GM18951 (cell line): Measurements from ENCODE around the gene DPY19L1.
"Not testable (repeated sequence)": the region's sequence is repeated elsewhere in the genome, so short reads cannot be mapped to it uniquely, and the experiment has no call there.

ENCODE experiments used
- POLR2A ChIP-seq: IDR thresholded peaks from 4 replicates; pipeline ENCODE4 v1.6.1; 2011; ENCODE audit warnings: mild to moderate bottlenecking; ENCODE audit not compliant: insufficient read length, insufficient read depth; ENCODE audit errors: extremely low read depth
- in situ Hi-C: fragments of 300-500 bp; cut with MboI; formaldehyde crosslinking; loops from one replicate; pipeline ENCODE4 v1.12.0; 2022; ENCODE audit warnings: low sequenced_read_pairs, mixed read lengths, inconsistent platforms; ENCODE audit not compliant: unreplicated experiment

The DPY19L1 gene

GRCh38 chr7:34904987-34905386 is 132.3 kb downstream of the DPY19L1 start:
- no peak for TF ChIP-seq POLR2A
- in situ Hi-C loops, result no loop called here

DNA sequence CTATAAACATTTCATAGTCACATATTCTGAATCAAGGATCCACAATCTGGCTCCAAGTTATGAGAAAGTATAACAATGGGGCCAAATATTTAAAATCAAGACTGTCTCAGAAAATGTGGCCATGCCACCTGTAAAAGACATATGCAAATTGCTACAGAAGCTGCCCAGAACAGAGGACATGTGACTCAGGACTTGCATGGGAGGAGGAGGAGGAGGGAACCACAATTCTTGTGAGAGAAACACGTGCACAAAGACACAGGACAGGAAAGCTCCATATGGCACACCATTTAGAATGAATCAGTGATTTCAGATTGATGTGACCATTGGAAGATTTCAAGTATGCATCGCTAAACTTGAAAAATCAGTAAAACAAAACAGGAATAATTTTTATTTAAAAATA is 133.4 kb downstream of the DPY19L1 start:
- in situ Hi-C loops, result not testable (repeated sequence)

GRCh38 chr7:34902182-34902581 is 135.1 kb downstream of the DPY19L1 start:
- in situ Hi-C loops, result no loop called here
- no peak for TF ChIP-seq POLR2A

DNA sequence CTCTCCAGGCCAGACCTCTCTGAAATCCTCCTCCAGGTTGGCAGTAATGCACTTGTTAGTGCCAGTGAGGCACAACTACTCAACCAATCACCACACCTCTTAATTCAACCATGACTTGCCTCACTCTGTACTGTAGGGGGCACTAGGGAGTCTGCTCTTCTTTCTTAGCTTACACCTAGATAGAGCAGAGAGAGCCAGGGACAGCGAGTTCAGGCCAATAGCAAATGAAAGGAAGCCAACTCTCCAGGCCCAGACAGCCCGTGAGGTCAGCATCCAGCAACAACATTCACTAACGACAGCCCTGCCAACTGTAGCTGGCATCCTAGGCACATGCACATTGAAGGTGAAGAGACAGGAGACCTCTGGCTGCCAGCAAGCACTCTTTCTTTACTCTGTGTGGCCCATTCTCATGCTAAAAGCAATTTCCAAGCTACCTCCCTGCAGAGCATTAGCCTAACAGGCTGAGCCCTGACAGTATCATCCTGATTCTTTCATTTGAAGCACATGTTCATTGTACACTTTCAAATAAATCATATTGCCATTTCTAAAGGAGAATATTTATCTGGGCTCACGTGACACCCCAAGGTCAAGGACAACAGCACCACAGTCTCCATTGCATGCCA is 136.3 kb downstream of the DPY19L1 start:
- TF ChIP-seq POLR2A, result no peak
- in situ Hi-C loops, result no loop called here

- no peak for TF ChIP-seq POLR2A
- in situ Hi-C loops, result no loop called here
Measured at GRCh38 chr7:34895202-34895601, 142.1 kb downstream of the DPY19L1 start.

- in situ Hi-C loops, result no loop called here
- no peak for TF ChIP-seq POLR2A
Measured at GRCh38 chr7:34889951-34890350, 147.3 kb downstream of the DPY19L1 start.

DNA sequence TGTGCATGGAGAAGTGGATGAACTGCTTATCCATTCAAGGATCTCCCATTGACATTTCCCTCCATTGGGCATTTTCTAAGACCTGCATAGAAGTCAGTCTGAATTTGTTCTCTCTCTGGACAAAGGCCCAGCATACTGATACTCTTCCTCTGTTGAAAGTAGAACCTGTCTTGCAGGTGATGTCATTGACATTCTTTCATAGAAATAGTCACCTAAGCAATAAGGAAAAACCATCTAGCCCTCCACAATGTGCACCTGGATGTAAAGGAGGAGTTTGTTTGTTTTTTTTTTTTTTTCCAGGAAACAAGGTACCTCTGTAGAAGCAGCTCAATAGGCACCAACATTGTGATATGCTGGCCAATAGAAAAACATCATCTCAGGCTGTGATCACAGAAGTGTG is 150.4 kb downstream of the DPY19L1 start:
- in situ Hi-C loops, result no loop called here
- no peak for TF ChIP-seq POLR2A

GRCh38 chr7:34883855-34884254 is 153.4 kb downstream of the DPY19L1 start:
- in situ Hi-C loops, result not testable (repeated sequence)

DNA sequence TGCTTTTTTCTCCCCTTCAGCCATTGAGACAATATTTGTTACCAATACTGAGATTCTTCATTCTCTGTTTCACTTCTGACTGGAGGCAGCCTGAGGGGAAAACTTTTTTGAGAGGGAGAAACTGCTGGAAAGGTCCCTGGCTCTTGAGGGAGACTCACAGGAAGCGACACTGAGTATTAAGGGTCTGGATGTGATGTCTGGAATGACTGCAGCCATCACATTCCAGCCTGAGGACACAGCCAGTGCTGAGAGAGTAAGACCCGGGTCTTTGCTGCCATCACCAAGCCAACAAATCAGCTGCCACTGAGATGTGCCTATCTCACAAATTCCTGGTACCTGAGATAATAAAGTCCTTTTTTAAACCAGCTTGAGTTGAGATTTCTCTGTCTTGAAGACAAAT is 157.4 kb downstream of the DPY19L1 start:
- in situ Hi-C loops, result no loop called here
- TF ChIP-seq POLR2A, result no peak

DNA sequence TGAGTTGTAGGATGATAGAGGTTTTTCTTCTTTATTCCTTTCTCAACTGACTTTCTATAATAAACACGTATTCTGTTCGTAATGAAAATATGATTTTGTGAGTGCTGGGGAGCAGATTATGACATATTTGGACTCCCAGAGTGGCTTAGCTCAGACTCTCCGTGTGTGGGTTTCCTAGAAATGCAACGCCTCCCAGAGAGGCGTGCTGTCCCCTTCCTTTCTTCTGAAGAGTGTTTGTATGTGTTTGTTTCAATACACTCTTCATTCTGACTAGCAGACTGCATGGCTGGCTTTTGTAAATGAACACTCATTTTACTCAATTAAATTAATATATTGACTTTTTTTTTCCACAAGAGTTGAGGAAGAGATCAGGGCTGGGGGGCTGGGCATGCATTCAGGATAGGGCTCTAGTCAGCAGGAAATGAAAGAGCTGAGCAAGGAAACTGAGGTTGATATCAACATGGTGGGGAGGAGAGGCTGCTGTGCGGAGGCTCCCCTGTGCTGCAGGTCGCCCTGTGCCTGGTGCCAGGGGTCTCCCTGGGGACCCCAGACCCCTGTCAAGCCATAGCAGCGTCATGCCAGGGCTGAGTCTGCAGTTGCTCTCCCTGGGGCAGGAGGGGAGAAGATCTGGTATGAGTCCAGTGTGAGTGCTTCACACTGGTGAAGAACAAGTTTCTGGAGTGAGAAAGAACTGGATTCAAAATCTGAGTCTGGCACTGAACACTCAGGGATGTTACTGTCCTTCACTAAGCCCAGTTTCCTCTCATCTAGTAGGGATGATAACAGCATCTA is 158.1 kb downstream of the DPY19L1 start:
- in situ Hi-C loops, result not testable (repeated sequence)
